SK-N-SH (cell line): Measurements from ENCODE around the gene CDKN2D. TPM values are rescaled to one million over a fixed set of nuclear protein-coding genes. Genes with fewer than 3 reads are reported as not detected.
A peak's percentile ranks its signal among the peaks of the same experiment; 100 is the strongest.

Experiments
- CTCF ChIA-PET: fragments of 300-600, 350-600 bp; formaldehyde crosslinking; extraction: SDS; loops from one replicate; lab custom pipeline; 2021; lab: Yijun Ruan, JAX
- POLR2A ChIA-PET: fragments of 350-600 bp; sonication (Branson Sonifier 250); formaldehyde crosslinking; extraction: SDS; loops from one replicate; lab custom pipeline; 2020; ENCODE audit warnings: antibody characterized with exemption, inconsistent platforms; lab: Yijun Ruan, JAX
- DNase-seq: peaks from one replicate; pipeline ENCODE4 v3.0.0; 2012
- H2AFZ ChIP-seq: fragments of 200-600 bp; sonication (generic); 2 replicates; pipeline ENCODE4 v1.8.1; 2016; ENCODE audit warnings: antibody characterized with exemption, mild to moderate bottlenecking, low read depth
- H3F3A ChIP-seq: fragments of 200-600 bp; sonication (generic); replicated peaks from 2 replicates; pipeline ENCODE3; 2016; ENCODE audit warnings: antibody characterized with exemption, mild to moderate bottlenecking; ENCODE audit not compliant: insufficient read depth
- H3K27ac ChIP-seq, 2 experiments: fragments of 200-500 bp in 1 of 2; fragments of 200-600 bp in 1 of 2; sonication (Bioruptor generic) in 1 of 2; sonication (generic), shearing (Covaris generic) in 1 of 2; 2 replicates each; pipeline versions ENCODE4 v1.5.1 to v1.6.1; 2014 to 2016; ENCODE audit warnings: low read depth in 2 of 2, inconsistent platforms in 1 of 2, low read length in 1 of 2, mild to moderate bottlenecking in 1 of 2, mixed read lengths in 1 of 2
- H3K27me3 ChIP-seq: fragments of 200-600 bp; sonication (generic), shearing (Covaris generic); 2 replicates; pipeline ENCODE4 v1.6.1; 2016; ENCODE audit warnings: mixed run types; ENCODE audit not compliant: insufficient read depth
- H3K36me3 ChIP-seq, 2 experiments: fragments of 200-500 bp in 1 of 2; fragments of 200-600 bp in 1 of 2; sonication (Bioruptor generic) in 1 of 2; sonication (generic) in 1 of 2; replicated peaks in 1 of 2; 2 replicates each; pipeline versions ENCODE3 to v1.5.1; 2014 to 2016; ENCODE audit warnings: low read length in 1 of 2, mild to moderate bottlenecking in 1 of 2; ENCODE audit not compliant: insufficient read depth in 2 of 2, control insufficient read depth in 1 of 2
- H3K4me1 ChIP-seq, 2 experiments: fragments of 200-500 bp in 1 of 2; fragments of 200-600 bp in 1 of 2; sonication (Bioruptor generic) in 1 of 2; sonication (generic), shearing (Covaris generic) in 1 of 2; 2 replicates each; pipeline versions ENCODE4 v1.5.1 to v1.6.1; 2014 to 2016; ENCODE audit warnings: low read depth in 1 of 2, low read length in 1 of 2, mixed run types in 1 of 2; ENCODE audit not compliant: insufficient read depth in 2 of 2, control insufficient read depth in 1 of 2
- H3K4me2 ChIP-seq: fragments of 200-600 bp; sonication (generic), shearing (Covaris generic); 2 replicates; pipeline ENCODE4 v1.6.1; 2017; ENCODE audit warnings: mixed run types
- H3K4me3 ChIP-seq, 2 experiments: fragments of 200-500 bp in 1 of 2; fragments of 200-600 bp in 1 of 2; sonication (Bioruptor generic) in 1 of 2; sonication (generic), shearing (Covaris generic) in 1 of 2; 2 replicates each; pipeline versions ENCODE4 v1.5.1 to v1.8.1; 2014 to 2016; ENCODE audit warnings: low read depth in 2 of 2, inconsistent platforms in 1 of 2, low read length in 1 of 2, mild to moderate bottlenecking in 1 of 2, mixed read lengths in 1 of 2, moderate library complexity in 1 of 2
- H3K79me2 ChIP-seq: fragments of 200-600 bp; sonication (generic); 2 replicates; pipeline ENCODE4 v1.8.1; 2017; ENCODE audit warnings: mild to moderate bottlenecking; ENCODE audit not compliant: insufficient read depth
- H3K9ac ChIP-seq: fragments of 200-600 bp; sonication (generic); 2 replicates; pipeline ENCODE4 v1.6.1; 2017; ENCODE audit warnings: mixed run types
- H3K9me2 ChIP-seq: fragments of 200-600 bp; sonication (generic); 2 replicates; pipeline ENCODE4 v1.6.1; 2017; ENCODE audit warnings: mixed run types
- H3K9me3 ChIP-seq: fragments of 200-600 bp; sonication (generic); 2 replicates; pipeline ENCODE4 v1.6.1; 2017; ENCODE audit warnings: mixed run types, mild to moderate bottlenecking, moderate library complexity
- H4K20me1 ChIP-seq: fragments of 200-600 bp; sonication (generic); 2 replicates; pipeline ENCODE4 v1.6.1; 2017; ENCODE audit warnings: mild to moderate bottlenecking, mixed run types; ENCODE audit not compliant: insufficient read depth
- CHD2 ChIP-seq: fragments of 150-350 bp; IDR thresholded peaks from 2 replicates; pipeline ENCODE4 v1.6.1; 2018; ENCODE audit warnings: low read length; ENCODE audit not compliant: partially characterized antibody
- ELF1 ChIP-seq: IDR thresholded peaks from 2 replicates; pipeline ENCODE4 v1.4.0; 2012
- FOSL2 ChIP-seq: IDR thresholded peaks from 2 replicates; pipeline ENCODE4 v1.4.0; 2012; ENCODE audit warnings: low read depth, mild to moderate bottlenecking, moderate library complexity, borderline replicate concordance
- FOXJ3 ChIP-seq: sonication (generic); formaldehyde crosslinking; IDR thresholded peaks from 2 replicates; pipeline ENCODE4 v1.5.1; 2020; ENCODE audit warnings: mild to moderate bottlenecking, missing genetic modification reagents
- JUND ChIP-seq: IDR thresholded peaks from 2 replicates; pipeline ENCODE4 v1.4.0; 2012
- MXI1 ChIP-seq: IDR thresholded peaks from 2 replicates; pipeline ENCODE4 v1.6.1; 2012; ENCODE audit warnings: mild to moderate bottlenecking, low read depth, low read length, improper control_type of control experiment
- NRF1 ChIP-seq: IDR thresholded peaks from 2 replicates; pipeline ENCODE4 v1.6.1; 2012; ENCODE audit warnings: low read depth, mild to moderate bottlenecking, low read length
- PBX3 ChIP-seq: IDR thresholded peaks from 2 replicates; pipeline ENCODE4; 2012
- POLR2AphosphoS5 ChIP-seq: IDR thresholded peaks from 2 replicates; pipeline ENCODE4 v1.6.1; 2012; ENCODE audit warnings: low read depth, low read length
- RCOR1 ChIP-seq: fragments of 150-350 bp; IDR thresholded peaks from 2 replicates; pipeline ENCODE4 v1.6.1; 2017; ENCODE audit warnings: antibody characterized with exemption, low read length
- SIN3A ChIP-seq: IDR thresholded peaks from 2 replicates; pipeline ENCODE4 v1.6.1; 2012; ENCODE audit warnings: low read depth, mild to moderate bottlenecking, low read length, moderate library complexity, borderline replicate concordance
- TAF1 ChIP-seq: IDR thresholded peaks from 2 replicates; pipeline ENCODE4 v1.6.1; 2012; ENCODE audit warnings: low read depth, mild to moderate bottlenecking, low read length, moderate library complexity, borderline replicate concordance
- TCF12 ChIP-seq: IDR thresholded peaks from 2 replicates; pipeline ENCODE4 v1.4.0; 2012
- YY1 ChIP-seq: IDR thresholded peaks from 2 replicates; pipeline ENCODE4 v1.4.0; 2012; ENCODE audit warnings: low read depth, mild to moderate bottlenecking
- WGBS: methylation state at CpG from one replicate; pipeline ENCODE4 v1.1.6; 2017; ENCODE audit warnings: low lambda C conversion rate; 5-methylcytosine and 5-hydroxymethylcytosine counted together
- polyA plus RNA-seq, 3 experiments: library from polyadenylated mRNA; depleted of rRNA; stranded (reverse); fragments of >200 nt; gene quantifications; 2 replicates each; pipeline ENCODE4 v1.2.3, GENCODE V29; 2012
- TF ChIP-seq, protein P1 (sequence below): IDR thresholded peaks from 2 replicates; pipeline ENCODE4 v1.4.0; 2012; ENCODE audit warnings: low read depth

Gene CDKN2D
- polyA plus RNA-seq, 1 of the 3 experiments (the other 2 are of a cell fraction) = 13.1 TPM

DNA sequence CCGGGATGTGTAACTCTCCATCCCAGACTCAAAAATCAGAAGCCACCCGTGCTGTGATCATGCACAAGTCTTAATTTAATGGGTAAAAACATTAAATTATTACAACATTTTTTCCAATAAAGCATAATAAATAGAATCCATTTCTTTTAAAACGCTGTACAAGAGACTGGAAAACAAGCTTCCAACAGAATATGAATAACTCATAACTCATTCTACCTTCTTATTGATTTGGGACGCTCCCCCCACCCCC lies 2.4 kb downstream of the CDKN2D start:
- Histone ChIP-seq H3K27ac (peak overlapping the region; percentile 43 to 70; a peak in 3 of 4 replicates), H3K4me1 (peaks cover 8 to 30% of the 10 kb centered on the region in 2 experiments; a peak in 3 of 4 replicates), H3K27me3 (no peaks in the 10 kb centered on the region), H3F3A (peaks cover 13% of the 10 kb centered on the region), H3K36me3 (no peaks in the 10 kb centered on the region), H3K79me2 (peaks cover 37% of the 10 kb centered on the region), H3K4me3 (peak overlapping the region; percentile 72 to 77), H3K9me2 (no peaks in the 10 kb centered on the region), H2AFZ (peak overlapping the region; percentile 70; the same call in 1 of the 2 replicates), H3K9me3 (no peaks in the 10 kb centered on the region), H4K20me1 (no peaks in the 10 kb centered on the region), H3K4me2 (peak overlapping the region; percentile 94), H3K9ac (peak overlapping the region; percentile 56; the same call in 1 of the 2 replicates)
- ChIA-PET POLR2A (interaction anchor here (0.7 to 0.8 kb wide), 2 partner anchors 13 to 23 kb away, joined by 3 read pairs; no protein-coding TSS in a partner anchor), CTCF (interaction anchor here (0.7 to 2.6 kb wide), 7 partner anchors 15 to 133 kb away, joined by 3 to 10 read pairs (median 6); no protein-coding TSS in a partner anchor)
- TF ChIP-seq TCF12 = no peak
- 21% methylated on average over 4 of the region's 4 CpGs for WGBS
- DNase-seq = no peak

GRCh38 chr19:10565567-10566407 lies 3.0 kb downstream of the CDKN2D start, which contains the start of gene KRI1:
Gene KRI1, minus strand, starts transcription at chr19:10566010. Its CDS starts 11 bp downstream, at chr19:10565999.
- H3K9me2 ChIP-seq = no peaks in the 10 kb centered on the region

More at GRCh38 chr19:10565567-10566407, 3.0 kb downstream of the CDKN2D start, which contains the start of gene KRI1:
- peak; percentile 99 for DNase-seq
- ChIA-PET POLR2A (interaction anchor here (0.6 to 0.8 kb wide), 3 partner anchors 13 to 104 kb away, joined by 3 read pairs; no protein-coding TSS in a partner anchor), CTCF (interaction anchor here (0.7 to 2.6 kb wide), 7 partner anchors 15 to 134 kb away, joined by 3 to 10 read pairs (median 6); no protein-coding TSS in a partner anchor)
- peak within 1 kb of the TSS; percentile 64 to 77; a peak in 3 of 4 replicates for H3K27ac ChIP-seq
- peaks cover 13% of the 10 kb centered on the region for H3F3A ChIP-seq
- no peaks in the 10 kb centered on the region for H3K9me3 ChIP-seq
- H2AFZ ChIP-seq = peak within 1 kb of the TSS; percentile 89
- peaks cover 0 to 2% of the 10 kb centered on the region in 2 experiments for H3K36me3 ChIP-seq
- no peaks in the 10 kb centered on the region for H4K20me1 ChIP-seq
- H3K4me1 ChIP-seq = peaks cover 8 to 30% of the 10 kb centered on the region in 2 experiments; a peak in 3 of 4 replicates
- TF ChIP-seq FOSL2 (no peak), JUND (no peak), YY1 (peak; percentile 83), RCOR1 (no peak), PBX3 (0 out of 2 replicates have a peak, but pooled peaks have one; percentile 42), NRF1 (peak; percentile 84), ELF1 (peak; percentile 70), SIN3A (peak; percentile 69; the same call in 1 of the 2 replicates), MXI1 (peak; percentile 74), POLR2AphosphoS5 (peak; percentile 80), FOXJ3 (CRISPR knock-in tag) (no peak), CHD2 (peak; percentile 11), TAF1 (peak; percentile 58; the same call in 1 of the 2 replicates)
- TF ChIP-seq, protein P1, sequence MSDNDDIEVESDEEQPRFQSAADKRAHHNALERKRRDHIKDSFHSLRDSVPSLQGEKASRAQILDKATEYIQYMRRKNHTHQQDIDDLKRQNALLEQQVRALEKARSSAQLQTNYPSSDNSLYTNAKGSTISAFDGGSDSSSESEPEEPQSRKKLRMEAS = peak; percentile 97
- H3K9ac ChIP-seq = peak within 1 kb of the TSS; percentile 91
- H3K4me3 ChIP-seq = peak within 1 kb of the TSS; percentile 77 to 89
- no peaks in the 10 kb centered on the region for H3K27me3 ChIP-seq
- 2% methylated on average over 18 of the region's 94 CpGs for WGBS
- H3K4me2 ChIP-seq = peak within 1 kb of the TSS; percentile 99
- peaks cover 37% of the 10 kb centered on the region for H3K79me2 ChIP-seq
